H1 (cell line): Measurements from ENCODE around the gene VGLL3. TPM values are rescaled to one million over a fixed set of nuclear protein-coding genes. Genes with fewer than 3 reads are reported as not detected.

ENCODE experiments used
- CTCF ChIA-PET: fragments of 300-600 bp; sonication (Branson Sonifier 250); formaldehyde crosslinking; loops from one replicate; lab custom pipeline; 2021; ENCODE audit not compliant: partially characterized antibody; lab: Charles Lee
- POLR2A ChIA-PET: fragments of 300-600 bp; sonication (Branson Sonifier 250); formaldehyde crosslinking; loops from one replicate; lab custom pipeline; 2021; ENCODE audit warnings: inconsistent platforms; ENCODE audit not compliant: partially characterized antibody; lab: Charles Lee
- DNase-seq, 2 experiments: peaks; one replicate each; pipeline versions ENCODE4 v3.0.0 to v3.0.0-alpha.2; 2010 to 2022; ENCODE audit warnings: low spot score in 2 of 2, low read depth in 1 of 2, mixed read lengths in 1 of 2
- FAIRE-seq: peaks from 2 replicates; lab custom pipeline; 2011; peaks lifted over from hg19 to GRCh38; lab: Jason Lieb, UNC
- H2AFZ ChIP-seq: 2 replicates; pipeline ENCODE4 v1.8.1; 2012; ENCODE audit warnings: low read length, inconsistent platforms
- H2AK5ac ChIP-seq: 2 replicates; pipeline ENCODE4 v1.6.1; 2013; ENCODE audit warnings: low read depth, low read length
- H2BK120ac ChIP-seq: replicated peaks from 2 replicates; pipeline ENCODE3; 2013; ENCODE audit warnings: low read depth, low read length, inconsistent platforms
- H2BK12ac ChIP-seq: 2 replicates; pipeline ENCODE4 v1.6.1; 2013; ENCODE audit warnings: low read depth, low read length
- H2BK15ac ChIP-seq: 2 replicates; pipeline ENCODE4 v1.6.1; 2013; ENCODE audit warnings: low read length
- H2BK20ac ChIP-seq: 2 replicates; pipeline ENCODE4 v1.6.1; 2013; ENCODE audit warnings: low read length
- H2BK5ac ChIP-seq: 2 replicates; pipeline ENCODE4 v1.6.1; 2013; ENCODE audit warnings: low read depth, low read length
- H3K14ac ChIP-seq: 2 replicates; pipeline ENCODE4 v1.6.1; 2013; ENCODE audit warnings: inconsistent platforms; ENCODE audit not compliant: insufficient read length
- H3K18ac ChIP-seq: 2 replicates; pipeline ENCODE4 v1.6.1; 2013; ENCODE audit warnings: low read length; ENCODE audit errors: extremely low read depth
- H3K23ac ChIP-seq: 2 replicates; pipeline ENCODE4 v1.6.1; 2013; ENCODE audit warnings: inconsistent platforms; ENCODE audit not compliant: insufficient read length
- H3K23me2 ChIP-seq: 2 replicates; pipeline ENCODE4 v1.6.1; 2013; ENCODE audit warnings: low read depth, low read length
- H3K27ac ChIP-seq: 2 replicates; pipeline ENCODE4 v1.6.1; 2011; ENCODE audit warnings: low read depth, low read length, inconsistent platforms
- H3K27me3 ChIP-seq, 4 experiments: replicated peaks in 1 of 4; 1 replicate in 1 of 4; 2 replicates in 3 of 4; pipeline versions ENCODE4 v1.6.1 to v1.8.1; 2011 to 2013; ENCODE audit warnings: low read length in 3 of 4, mild to moderate bottlenecking in 3 of 4, inconsistent platforms in 2 of 4, mixed read lengths in 2 of 4, moderate library complexity in 1 of 4; ENCODE audit not compliant: control insufficient read depth in 3 of 4, insufficient read depth in 3 of 4; ENCODE audit errors: extremely low read depth in 1 of 4
- H3K36me3 ChIP-seq, 4 experiments: 2 replicates each; pipeline versions ENCODE4 v1.6.1 to v1.8.1; 2011 to 2013; ENCODE audit warnings: mild to moderate bottlenecking in 4 of 4, low read length in 3 of 4, moderate library complexity in 2 of 4, control low read depth in 1 of 4, inconsistent platforms in 1 of 4; ENCODE audit not compliant: insufficient read depth in 4 of 4, control insufficient read depth in 2 of 4
- H3K4ac ChIP-seq: replicated peaks from 2 replicates; pipeline ENCODE3; 2013; ENCODE audit warnings: low read length, low read depth, mixed read lengths, inconsistent platforms; ENCODE audit not compliant: insufficient read length
- H3K4me1 ChIP-seq, 4 experiments: replicated peaks in 1 of 4; 1 replicate in 1 of 4; 2 replicates in 3 of 4; pipeline versions ENCODE4 v1.6.1 to v1.8.1; 2011 to 2013; ENCODE audit warnings: low read length in 3 of 4, inconsistent platforms in 2 of 4, mixed read lengths in 1 of 4; ENCODE audit not compliant: insufficient read depth in 4 of 4, control insufficient read depth in 3 of 4
- H3K4me2 ChIP-seq, 2 experiments: 2 replicates each; pipeline versions ENCODE4 v1.6.1 to v1.8.1; 2011 to 2013; ENCODE audit warnings: low read depth in 2 of 2, low read length in 2 of 2, control low read depth in 1 of 2, inconsistent platforms in 1 of 2, mild to moderate bottlenecking in 1 of 2; ENCODE audit not compliant: insufficient read depth in 1 of 2
- H3K4me3 ChIP-seq, 4 experiments: fragments of 200-600, 300-600 bp in 1 of 4; sonication (generic), shearing (Covaris generic), sonication (Bioruptor Twin) in 1 of 4; 2 replicates each; pipeline versions ENCODE4 v1.5.1 to v1.8.1; 2011 to 2016; ENCODE audit warnings: low read length in 4 of 4, low read depth in 3 of 4, control low read depth in 2 of 4, inconsistent platforms in 2 of 4, mild to moderate bottlenecking in 2 of 4, mixed read lengths in 1 of 4, moderate library complexity in 1 of 4; ENCODE audit not compliant: insufficient read depth in 2 of 4; ENCODE audit errors: extremely low read depth in 1 of 4
- H3K56ac ChIP-seq: replicated peaks from 2 replicates; pipeline ENCODE3; 2013; ENCODE audit warnings: low read depth, mild to moderate bottlenecking, mixed read lengths, low read length, inconsistent platforms; ENCODE audit not compliant: insufficient read length
- H3K79me1 ChIP-seq: 2 replicates; pipeline ENCODE4 v1.6.1; 2013; ENCODE audit warnings: low read depth, low read length, control low read depth
- H3K79me2 ChIP-seq, 2 experiments: 2 replicates each; pipeline versions ENCODE4 v1.6.1 to v1.8.1; 2012 to 2013; ENCODE audit warnings: low read length in 2 of 2, mild to moderate bottlenecking in 2 of 2, inconsistent platforms in 1 of 2; ENCODE audit not compliant: insufficient read depth in 2 of 2, control insufficient read depth in 1 of 2
- H3K9ac ChIP-seq, 4 experiments: replicated peaks in 1 of 4; 1 replicate in 1 of 4; 2 replicates in 3 of 4; pipeline versions ENCODE4 v1.6.1 to v1.8.1; 2011 to 2013; ENCODE audit warnings: low read depth in 3 of 4, low read length in 3 of 4, control low read depth in 2 of 4, mild to moderate bottlenecking in 2 of 4, moderate library complexity in 2 of 4, inconsistent platforms in 1 of 4; ENCODE audit errors: extremely low read depth in 1 of 4
- H3K9me3 ChIP-seq, 2 experiments: 2 replicates each; pipeline versions ENCODE4 v1.6.1 to v1.8.1; 2012 to 2013; ENCODE audit warnings: mild to moderate bottlenecking in 2 of 2, moderate library complexity in 2 of 2, control low read depth in 1 of 2, inconsistent platforms in 1 of 2, low read depth in 1 of 2, low read length in 1 of 2, mixed read lengths in 1 of 2; ENCODE audit not compliant: insufficient read depth in 2 of 2
- H4K20me1 ChIP-seq, 2 experiments: replicated peaks in 1 of 2; 2 replicates each; pipeline versions ENCODE3 to v1.8.1; 2011 to 2013; ENCODE audit warnings: inconsistent platforms in 2 of 2, low read length in 2 of 2, mild to moderate bottlenecking in 1 of 2; ENCODE audit not compliant: insufficient read depth in 2 of 2, control insufficient read depth in 1 of 2
- H4K5ac ChIP-seq: 2 replicates; pipeline ENCODE4 v1.6.1; 2013; ENCODE audit warnings: low read length, low read depth, mixed read lengths, inconsistent platforms; ENCODE audit not compliant: insufficient read length
- H4K8ac ChIP-seq: 2 replicates; pipeline ENCODE4 v1.8.0; 2013; ENCODE audit warnings: mild to moderate bottlenecking, moderate library complexity, low read length, inconsistent platforms; ENCODE audit not compliant: insufficient read depth; ENCODE audit errors: extremely low read depth
- H4K91ac ChIP-seq: replicated peaks from 2 replicates; pipeline ENCODE3; 2013; ENCODE audit warnings: low read length, mixed read lengths, inconsistent platforms; ENCODE audit not compliant: insufficient read length
- CTBP2 ChIP-seq: IDR thresholded peaks from 2 replicates; pipeline ENCODE4 v1.7.0; 2011; ENCODE audit warnings: borderline replicate concordance, mild to moderate bottlenecking, moderate library complexity, mixed read lengths, low read length; ENCODE audit not compliant: insufficient read depth, insufficient read length
- HDAC2 ChIP-seq, 2 experiments: fragments of 300-600 bp in 1 of 2; sonication (generic) in 1 of 2; IDR thresholded peaks; 2 replicates each; pipeline ENCODE4 v1.6.1; 2011 to 2012; ENCODE audit warnings: low read depth in 2 of 2, low read length in 2 of 2, mild to moderate bottlenecking in 2 of 2, moderate library complexity in 2 of 2, borderline replicate concordance in 1 of 2, inconsistent platforms in 1 of 2
- JUND ChIP-seq: IDR thresholded peaks from 2 replicates; pipeline ENCODE4 v1.6.1; 2011; ENCODE audit warnings: mild to moderate bottlenecking, improper control_type of control experiment, low read length
- KDM5A ChIP-seq: fragments of 200-600 bp; IDR thresholded peaks from 2 replicates; pipeline ENCODE4 v1.7.1; 2012; ENCODE audit warnings: mild to moderate bottlenecking, low read length, inconsistent platforms, mixed read lengths
- POLR2A ChIP-seq, 2 experiments: IDR thresholded peaks; 1 replicate in 1 of 2; 2 replicates in 1 of 2; pipeline ENCODE4 v1.6.1; 2011; ENCODE audit warnings: low read depth in 2 of 2, low read length in 2 of 2, mild to moderate bottlenecking in 2 of 2; ENCODE audit errors: control extremely low read depth in 1 of 2
- POU5F1 ChIP-seq: IDR thresholded peaks from 2 replicates; pipeline ENCODE4 v1.6.1; 2011; ENCODE audit warnings: low read depth, mild to moderate bottlenecking, low read length, moderate library complexity
- SRF ChIP-seq: IDR thresholded peaks from 2 replicates; pipeline ENCODE4 v1.6.1; 2011; ENCODE audit warnings: mild to moderate bottlenecking, low read depth, low read length, moderate library complexity
- SUZ12 ChIP-seq: fragments of 200-600 bp; sonication (generic); IDR thresholded peaks from 2 replicates; pipeline ENCODE4 v1.6.1; 2012; ENCODE audit warnings: mild to moderate bottlenecking, inconsistent platforms, low read length, moderate library complexity, mixed read lengths
- TBP ChIP-seq: IDR thresholded peaks from 2 replicates; pipeline ENCODE4 v1.6.1; 2011; ENCODE audit warnings: low read depth, low read length, improper control_type of control experiment
- TCF12 ChIP-seq: IDR thresholded peaks from 2 replicates; pipeline ENCODE4 v1.6.1; 2011; ENCODE audit warnings: low read depth, mild to moderate bottlenecking, low read length
- YY1 ChIP-seq: IDR thresholded peaks from 2 replicates; pipeline ENCODE4 v1.6.1; 2011; ENCODE audit warnings: low read depth, mild to moderate bottlenecking, low read length
- WGBS, 2 experiments: shearing (Covaris generic) in 1 of 2; methylation state at CpG; one replicate each; pipeline versions ENCODE4 v1.1.6 to v1.1.7; 2013 to 2015; ENCODE audit warnings: low lambda C conversion rate in 2 of 2, mixed read lengths in 2 of 2, inconsistent platforms in 1 of 2, low coverage in 1 of 2, missing lambda C conversion rate in 1 of 2; ENCODE audit not compliant: insufficient replicate concordance in 2 of 2, insufficient coverage in 1 of 2, insufficient read length in 1 of 2; ENCODE audit errors: extremely low coverage in 1 of 2, missing lambda C conversion rate in 1 of 2; 5-methylcytosine and 5-hydroxymethylcytosine counted together
- polyA plus RNA-seq, 7 experiments: library from polyadenylated mRNA; depleted of rRNA in 3 of 7; stranded (reverse) in 5 of 7; unstranded in 2 of 7; fragments of >200 nt in 5 of 7; fragments of 200-250 nt in 2 of 7; gene quantifications; 1 replicate in 5 of 7; 2 replicates in 1 of 7; 4 replicates in 1 of 7; pipeline versions ENCODE4 v1.2.1 to v1.2.3, GENCODE V29; 2011 to 2013; ENCODE audit warnings: missing spikeins in 2 of 7, mixed read lengths in 2 of 7
- total RNA-seq: library from RNA; stranded (reverse); fragmentation: NEBNext Ultra II Directional; extraction: Animal tissue kit (Norgen Biotek cat#: 25700); gene quantifications from 2 replicates; pipeline ENCODE4 v1.2.1, GENCODE V29; 2021
- TF ChIP-seq, protein P1 (sequence below): IDR thresholded peaks from 2 replicates; pipeline ENCODE4 v1.6.1; 2011; ENCODE audit warnings: low read depth, mild to moderate bottlenecking, low read length; ENCODE audit not compliant: insufficient read depth

VGLL3 gene
- total and polyA plus RNA-seq, 2 of the 8 experiments (the other 6 are each of a cell fraction or from before 2014, with no cell fraction given), result 13.4 to 24.2 TPM

DNA sequence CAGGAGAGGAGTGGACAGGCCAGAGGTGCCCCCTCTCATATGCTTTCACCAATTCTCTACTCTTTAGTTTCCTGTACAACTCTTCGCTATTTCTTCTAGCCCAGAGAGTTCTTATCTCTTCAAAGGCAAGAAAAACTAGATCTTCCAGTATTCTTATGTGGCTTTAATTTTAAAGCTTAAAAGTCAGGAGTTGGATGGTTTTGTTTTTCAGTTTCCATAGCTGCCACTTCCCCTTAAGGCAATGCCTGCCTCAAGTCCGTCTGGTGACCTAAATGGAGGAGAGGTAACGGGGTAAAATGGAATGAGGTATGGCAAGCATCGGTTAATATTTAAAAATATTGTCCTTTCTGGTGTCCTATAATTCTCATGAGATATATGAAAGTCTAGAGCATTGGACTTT lies 11.4 kb upstream of the VGLL3 start:
- POLR2A ChIA-PET, result no interaction called here
- H3K27me3 ChIP-seq, result no peaks in the 10 kb centered on the region
- no peak overlapping the region for H3K27ac ChIP-seq
- no peaks in the 10 kb centered on the region for H4K20me1 ChIP-seq
- CTCF ChIA-PET, result no interaction called here
- H2BK12ac ChIP-seq, result no peak overlapping the region
- H3K23ac ChIP-seq, result no peak overlapping the region
- H3K14ac ChIP-seq, result no peak overlapping the region
- H3K4me3 ChIP-seq, result no peak overlapping the region
- H3K4me1 ChIP-seq, result no peaks in the 10 kb centered on the region
- no peak overlapping the region for H4K91ac ChIP-seq
- H4K5ac ChIP-seq, result no peak overlapping the region
- no peak overlapping the region for H3K4ac ChIP-seq
- no peaks in the 10 kb centered on the region for H3K79me1 ChIP-seq
- no peak overlapping the region for H2AK5ac ChIP-seq
- H2BK20ac ChIP-seq, result no peak overlapping the region
- no peak overlapping the region for H3K18ac ChIP-seq
- no peaks in the 10 kb centered on the region for H3K79me2 ChIP-seq
- FAIRE-seq, result no peak
- 96% methylated on average over 4 of the region's 4 CpGs; no CpG with 5 or more reads in 1 of the 2 experiments for WGBS, 2 experiments
- DNase-seq, result no peak
- no peak overlapping the region for H2BK15ac ChIP-seq
- H2BK120ac ChIP-seq, result no peak overlapping the region
- no peak overlapping the region for H4K8ac ChIP-seq
- H3K4me2 ChIP-seq, result no peak overlapping the region
- H2BK5ac ChIP-seq, result no peak overlapping the region
- TF ChIP-seq SRF, result no peak
- TF ChIP-seq POLR2A (IDR thresholded peaks at IDR 0.05; ENCODE audit: control extremely low read depth in 1 of 2, low read depth in 2 of 2, low read length in 2 of 2), result no peak
- TF ChIP-seq YY1, result no peak
- no peak for TF ChIP-seq TCF12
- TF ChIP-seq CTBP2, result no peak
- TF ChIP-seq KDM5A, result no peak
- no peak for TF ChIP-seq SUZ12
- TF ChIP-seq, protein P1, sequence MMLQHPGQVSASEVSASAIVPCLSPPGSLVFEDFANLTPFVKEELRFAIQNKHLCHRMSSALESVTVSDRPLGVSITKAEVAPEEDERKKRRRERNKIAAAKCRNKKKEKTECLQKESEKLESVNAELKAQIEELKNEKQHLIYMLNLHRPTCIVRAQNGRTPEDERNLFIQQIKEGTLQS, result no peak
- TF ChIP-seq POU5F1, result no peak
- TF ChIP-seq HDAC2 (IDR thresholded peaks at IDR 0.05; ENCODE audit: borderline replicate concordance in 1 of 2, low read depth in 2 of 2, low read length in 2 of 2), result no peak
- no peak for TF ChIP-seq TBP
- TF ChIP-seq JUND, result no peak
- no peaks in the 10 kb centered on the region for H3K9me3 ChIP-seq
- no peaks in the 10 kb centered on the region for H3K36me3 ChIP-seq
- no peaks in the 10 kb centered on the region for H3K23me2 ChIP-seq
- no peak overlapping the region for H3K9ac ChIP-seq
- H2AFZ ChIP-seq, result 0 out of 2 replicates have a peak overlapping the region, but pooled peaks have one; percentile 2
- no peak overlapping the region for H3K56ac ChIP-seq
